ENCODE measurements around the gene PARD6B. TPM values are rescaled to one million over a fixed set of nuclear protein-coding genes. Genes with fewer than 3 reads are reported as not detected.

PARD6B gene
- polyA plus RNA-seq, 1 of the 3 experiments (the other 2 are of a cell fraction): 0.49 TPM

GRCh38 chr20:50686821-50687220 lies 44.6 kb upstream of the PARD6B start:
- Histone ChIP-seq H3K27me3 (ENCODE audit: insufficient read depth) (no peaks in the 10 kb centered on the region), H2AFZ (ENCODE audit: low read depth) (no peak overlapping the region), H4K20me1 (ENCODE audit: insufficient read depth) (no peaks in the 10 kb centered on the region), H3K36me3 (replicated peaks in 1 of 2; ENCODE audit: control insufficient read depth in 1 of 2, insufficient read depth in 2 of 2, low read length in 1 of 2) (no peaks in the 10 kb centered on the region), H3K4me3 (ENCODE audit: low read depth in 2 of 2, low read length in 1 of 2) (no peak overlapping the region), H3K4me1 (ENCODE audit: control insufficient read depth in 1 of 2, insufficient read depth in 2 of 2, low read depth in 1 of 2, low read length in 1 of 2) (peaks cover 12 to 24% of the 10 kb centered on the region in 2 experiments), H3F3A (replicated peaks; ENCODE audit: insufficient read depth) (no peaks in the 10 kb centered on the region), H3K9ac (no peak overlapping the region), H3K4me2 (no peak overlapping the region), H3K79me2 (ENCODE audit: insufficient read depth) (no peaks in the 10 kb centered on the region), H3K27ac (ENCODE audit: low read depth in 2 of 2, low read length in 1 of 2) (no peak overlapping the region), H3K9me2 (no peaks in the 10 kb centered on the region), H3K9me3 (no peaks in the 10 kb centered on the region)
- ChIA-PET POLR2A (interaction anchor here (0.5 kb wide), 1 partner anchor 596 kb away, joined by 5 read pairs; no protein-coding TSS in a partner anchor), CTCF (no interaction called here)
- no peak for DNase-seq
- 92% methylated on average over 10 of the region's 10 CpGs for WGBS (ENCODE audit: low lambda C conversion rate)
- no peak for TF ChIP-seq JUND (IDR thresholded peaks at IDR 0.05)
- no peak for TF ChIP-seq CTCF (IDR thresholded peaks at IDR 0.05)
- TF ChIP-seq, protein P1, sequence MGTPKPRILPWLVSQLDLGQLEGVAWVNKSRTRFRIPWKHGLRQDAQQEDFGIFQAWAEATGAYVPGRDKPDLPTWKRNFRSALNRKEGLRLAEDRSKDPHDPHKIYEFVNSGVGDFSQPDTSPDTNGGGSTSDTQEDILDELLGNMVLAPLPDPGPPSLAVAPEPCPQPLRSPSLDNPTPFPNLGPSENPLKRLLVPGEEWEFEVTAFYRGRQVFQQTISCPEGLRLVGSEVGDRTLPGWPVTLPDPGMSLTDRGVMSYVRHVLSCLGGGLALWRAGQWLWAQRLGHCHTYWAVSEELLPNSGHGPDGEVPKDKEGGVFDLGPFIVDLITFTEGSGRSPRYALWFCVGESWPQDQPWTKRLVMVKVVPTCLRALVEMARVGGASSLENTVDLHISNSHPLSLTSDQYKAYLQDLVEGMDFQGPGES (IDR thresholded peaks at IDR 0.05; ENCODE audit: low read depth, low read length): no peak
- TF ChIP-seq FOSL2 (IDR thresholded peaks at IDR 0.05; ENCODE audit: borderline replicate concordance, low read depth): no peak
- TF ChIP-seq GABPA (IDR thresholded peaks at IDR 0.05; ENCODE audit: low read depth): no peak
- TF ChIP-seq MXI1 (IDR thresholded peaks at IDR 0.05; ENCODE audit: low read depth, low read length): no peak
- TF ChIP-seq TCF12 (IDR thresholded peaks at IDR 0.05): no peak
- TF ChIP-seq REST (IDR thresholded peaks at IDR 0.05; ENCODE audit: low read depth, low read length): no peak
- no peak for TF ChIP-seq TEAD4 (IDR thresholded peaks at IDR 0.05; ENCODE audit: borderline replicate concordance, insufficient read depth)
- TF ChIP-seq ZBTB33 (IDR thresholded peaks at IDR 0.05; ENCODE audit: borderline replicate concordance, low read depth): no peak
- TF ChIP-seq ELF1 (IDR thresholded peaks at IDR 0.05): no peak
